Aorta (tissue), 5 donors: ENCODE measurements around the gene TRAPPC3. TPM values are rescaled to one million over a fixed set of nuclear protein-coding genes. Genes with fewer than 3 reads are reported as not detected.
"Not testable (repeated sequence)": the region's sequence is repeated elsewhere in the genome, so short reads cannot be mapped to it uniquely, and the experiment has no call there.

Source experiments
- ATAC-seq: fragments of 200-7000 bp; cut with Tn5 transposase; one replicate; pipeline ENCODE4 v1.9.1; 2022; ENCODE audit warnings: moderate library complexity; ENCODE audit not compliant: low FRiP score
- DNase-seq, 2 donors: peaks; one replicate each; pipeline ENCODE4 v3.0.0-alpha.2; 2020
- H3K27ac ChIP-seq, 2 donors: one replicate each; pipeline ENCODE4 v1.5.1; 2013; ENCODE audit warnings: low read length in 2 of 2, mild to moderate bottlenecking in 2 of 2, moderate library complexity in 2 of 2, control low read depth in 1 of 2, inconsistent platforms in 1 of 2, low read depth in 1 of 2
- H3K27me3 ChIP-seq, 2 donors: one replicate each; pipeline ENCODE4 v1.6.1; 2013; ENCODE audit warnings: control low read depth in 1 of 2, low read length in 1 of 2, mild to moderate bottlenecking in 1 of 2, moderate library complexity in 1 of 2; ENCODE audit not compliant: insufficient read depth in 2 of 2, control insufficient read depth in 1 of 2
- H3K36me3 ChIP-seq, 2 donors: one replicate each; pipeline ENCODE4 v1.6.1; 2013; ENCODE audit warnings: control low read depth in 1 of 2, low read length in 1 of 2, mild to moderate bottlenecking in 1 of 2; ENCODE audit not compliant: insufficient read depth in 2 of 2, control insufficient read depth in 1 of 2
- H3K4me1 ChIP-seq, 2 donors: one replicate each; pipeline ENCODE4 v1.6.1; 2013; ENCODE audit warnings: low read length in 2 of 2, control low read depth in 1 of 2, mild to moderate bottlenecking in 1 of 2, moderate library complexity in 1 of 2; ENCODE audit not compliant: insufficient read depth in 2 of 2, control insufficient read depth in 1 of 2
- H3K4me3 ChIP-seq, 2 donors: one replicate each; pipeline ENCODE4 v1.5.1; 2013; ENCODE audit warnings: low read length in 2 of 2, control low read depth in 1 of 2, mild to moderate bottlenecking in 1 of 2
- H3K9me3 ChIP-seq: one replicate; pipeline ENCODE4 v1.6.1; 2013; ENCODE audit warnings: mild to moderate bottlenecking, low read length; ENCODE audit not compliant: control insufficient read depth
- WGBS, 2 donors: extraction: QIAGEN DNeasy Blood & Tissue Kit; methylation state at CpG; one replicate each; pipeline ENCODE4 v1.1.7; 2013; 5-methylcytosine and 5-hydroxymethylcytosine counted together
- intact Hi-C, 2 donors: fragments of 100-400 bp; cut with DNase I; formaldehyde crosslinking; loops; one replicate each; pipeline versions ENCODE4 v1.14.2 to v1.15.0; 2022
- long read RNA-seq, 2 donors: library from polyadenylated mRNA; unstranded; transcript quantifications; one replicate each; pipeline ENCODE4 v2.0.0, GENCODE V29; 2020 to 2021
- polyA plus RNA-seq, 2 donors: library from polyadenylated mRNA; stranded (reverse); fragments of 200-250 nt; gene quantifications; one replicate each; pipeline ENCODE4 v1.2.3, GENCODE V29; 2013
- total RNA-seq, 2 donors: library from RNA; stranded (reverse); fragmentation: NEBNext Ultra II Directional; extraction: Animal tissue kit (Norgen Biotek cat#: 25700); gene quantifications; one replicate each; pipeline ENCODE4 v1.2.1, GENCODE V29; 2021
- donor health status: healthy with polysubstance abuse.
- donor health status: Bipolar disorder and iron deficiency.
- donor health status: DM: no; HTN: no; CAD: no.
- donor health status: DM: no; HTN: no; CAD: no.
- donor health status: DM: yes; HTN: yes; CAD: no.

TRAPPC3 gene
- 10 to 100 TPM; 55.6 to 61.7 TPM for total RNA-seq
- 10 to 100 TPM; 81.0 to 90.7 TPM for polyA plus RNA-seq
- long read RNA-seq, donor 1, transcript TRAPPC3-202 (5 exons, 1,056 nt): minor isoform, 5 of 71 reads
- long read RNA-seq, donor 1, transcript TRAPPC3-204 (5 exons, 1,265 nt): major isoform, 55 of 71 reads
- long read RNA-seq, donor 1, partial matches to known transcripts: 5 of 71 reads
- long read RNA-seq, donor 1, other reads (novel, unspliced or antisense): 4 of 71 reads
- long read RNA-seq, donor 2, transcript TRAPPC3-204 (5 exons, 1,265 nt): major isoform, 8 of 15 reads
- long read RNA-seq, donor 2, partial matches to known transcripts: 1 of 15 reads
- long read RNA-seq, donor 2, other reads (novel, unspliced or antisense): 3 of 15 reads

- peak; percentile 100 for DNase-seq
- intact Hi-C loops: loop anchor here (1.0 to 5.0 kb wide), 4 partner anchors 39 to 138 kb away; partner anchors contain the start of gene THRAP3 (in 1 of the 2)
- no peaks in the 10 kb centered on the region for H3K36me3 ChIP-seq
- 0 to 1% methylated on average over 47 to 62 of the region's 62 CpGs for WGBS, 2 donors
- H3K27me3 ChIP-seq: no peaks in the 10 kb centered on the region
- peak within 1 kb of the TSS; percentile 80 to 99 for H3K27ac ChIP-seq
- no peaks in the 10 kb centered on the region for H3K4me1 ChIP-seq
- peak; percentile 96 for ATAC-seq
- H3K4me3 ChIP-seq: peak within 1 kb of the TSS; percentile 23 to 48
- no peaks in the 10 kb centered on the region for H3K9me3 ChIP-seq
Observed at GRCh38 chr1:36149237-36149972, at the start of gene TRAPPC3. Gene TRAPPC3 (minus strand): TSS chr1:36149486. CDS start chr1:36149378, 108 bp downstream.

- H3K4me1 ChIP-seq: no peaks in the 10 kb centered on the region
- H3K4me3 ChIP-seq: no peak overlapping the region
- H3K27ac ChIP-seq: no peak overlapping the region
- ATAC-seq (no peak), DNase-seq (no peak)
- H3K9me3 ChIP-seq: no peaks in the 10 kb centered on the region
- WGBS, 2 donors: 92 to 95% methylated on average over 5 of the region's 5 CpGs
- no peaks in the 10 kb centered on the region for H3K36me3 ChIP-seq
- intact Hi-C loops: no loop called here
- H3K27me3 ChIP-seq: no peaks in the 10 kb centered on the region
Observed at GRCh38 chr1:36198641-36199040, 49.4 kb upstream of the TRAPPC3 start.

- H3K36me3 ChIP-seq, H3K9me3 ChIP-seq, intact Hi-C loops, H3K4me3 ChIP-seq, H3K27me3 ChIP-seq, H3K4me1 ChIP-seq, ATAC-seq, DNase-seq, H3K27ac ChIP-seq: not testable (repeated sequence)
- WGBS, 2 donors: 91 to 93% methylated on average over 12 of the region's 12 CpGs
Observed at GRCh38 chr1:36196805-36197204, 47.5 kb upstream of the TRAPPC3 start.

GRCh38 chr1:36187800-36188593 is 38.7 kb upstream of the TRAPPC3 start:
- intact Hi-C loops: loop anchor here (1.0 to 5.0 kb wide), 5 partner anchors 36 to 99 kb away; partner anchors contain the start of gene TRAPPC3 (in 1 of the 2)
- Histone ChIP-seq H3K9me3 (no peaks in the 10 kb centered on the region), H3K4me1 (no peaks in the 10 kb centered on the region), H3K27me3 (no peaks in the 10 kb centered on the region), H3K27ac (peak overlapping the region in 1 of 2 donors; percentile 87), H3K4me3 (no peak overlapping the region), H3K36me3 (no peaks in the 10 kb centered on the region)
- ATAC-seq (peak; percentile 95), DNase-seq (peak; percentile 91 to 92)
- WGBS, 2 donors: 1% methylated on average over 9 of the region's 9 CpGs

GRCh38 chr1:36183309-36183856 is 34.1 kb upstream of the TRAPPC3 start:
- no peaks in the 10 kb centered on the region for H3K9me3 ChIP-seq
- peaks cover 7 to 17% of the 10 kb centered on the region in 2 donors for H3K36me3 ChIP-seq
- H3K27ac ChIP-seq: peak overlapping the region in 1 of 2 donors; percentile 68
- intact Hi-C loops: no loop called here
- DNase-seq (no peak), ATAC-seq (peak; percentile 39)
- 35 to 43% methylated on average over 2 of the region's 2 CpGs for WGBS, 2 donors
- H3K4me3 ChIP-seq: no peak overlapping the region
- H3K27me3 ChIP-seq: no peaks in the 10 kb centered on the region
- no peaks in the 10 kb centered on the region for H3K4me1 ChIP-seq

- intact Hi-C loops: no loop called here
- ATAC-seq (no peak), DNase-seq (no peak)
- Histone ChIP-seq H3K27ac (peak overlapping the region in 1 of 2 donors; percentile 68), H3K4me1 (no peaks in the 10 kb centered on the region), H3K9me3 (no peaks in the 10 kb centered on the region), H3K27me3 (no peaks in the 10 kb centered on the region), H3K36me3 (peaks cover 7 to 22% of the 10 kb centered on the region in 2 donors), H3K4me3 (no peak overlapping the region)
- WGBS, 2 donors: 60 to 67% methylated on average over 2 of the region's 2 CpGs
Observed at GRCh38 chr1:36182734-36183133, 33.4 kb upstream of the TRAPPC3 start.

- no peak overlapping the region for H3K4me3 ChIP-seq
- WGBS, 2 donors: 87 to 89% methylated on average over 16 to 19 of the region's 19 CpGs
- no peak overlapping the region for H3K27ac ChIP-seq
- H3K36me3 ChIP-seq: peaks cover 7 to 30% of the 10 kb centered on the region in 2 donors
- H3K4me1 ChIP-seq: no peaks in the 10 kb centered on the region
- intact Hi-C loops: no loop called here
- no peaks in the 10 kb centered on the region for H3K27me3 ChIP-seq
- no peaks in the 10 kb centered on the region for H3K9me3 ChIP-seq
- DNase-seq (no peak), ATAC-seq (no peak)
Observed at GRCh38 chr1:36179220-36179600, 29.9 kb upstream of the TRAPPC3 start.
